CD4-positive, alpha-beta T cell treated with Interleukin-6 for 4 hours (primary cell): ENCODE results near the gene MGAT4C.
"Not testable (repeated sequence)": the region's sequence is repeated elsewhere in the genome, so short reads cannot be mapped to it uniquely, and the experiment has no call there.

ENCODE experiments used
- DNase-seq: peaks from one replicate; pipeline ENCODE4 v3.0.0-alpha.2; 2020; ENCODE audit warnings: mixed read lengths

The MGAT4C gene

DNA sequence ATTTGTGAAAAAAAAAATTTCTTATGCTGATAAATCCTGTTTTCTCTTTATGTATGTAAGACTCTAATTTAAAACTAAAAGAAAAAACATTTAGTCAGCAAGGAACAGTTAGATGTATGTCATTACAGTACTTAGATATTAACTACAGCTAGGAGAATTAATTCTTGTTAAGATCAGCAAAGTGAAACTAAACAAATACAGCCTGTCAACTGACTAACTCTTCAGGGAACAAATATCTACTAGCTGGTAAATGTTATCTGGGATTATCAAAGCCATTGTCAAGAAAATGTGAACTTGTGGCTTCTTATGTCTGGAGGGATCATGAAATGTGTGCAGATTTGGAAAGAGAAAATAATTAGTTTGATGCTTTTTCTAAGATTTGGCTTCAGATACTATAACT is 27.5 kb downstream of the MGAT4C start:
- DNase-seq: no peak

DNA sequence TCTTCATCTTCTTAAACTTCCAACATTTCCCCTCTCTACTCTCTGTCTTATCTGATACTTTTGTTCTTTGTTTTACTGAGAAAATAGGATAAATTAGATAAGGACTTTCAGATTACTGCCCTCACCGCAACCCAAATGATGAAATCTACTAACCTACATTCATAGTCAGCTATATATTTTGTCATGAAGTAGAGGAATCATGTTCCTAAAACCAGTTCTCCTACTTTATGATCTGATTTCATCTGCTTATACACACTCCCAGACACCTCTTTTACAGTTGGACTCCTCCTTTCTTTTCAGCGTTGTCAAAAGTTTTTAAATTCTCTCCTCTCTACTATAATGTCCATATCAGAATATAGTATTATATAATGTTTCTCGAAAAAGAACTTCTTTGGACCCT is 29.7 kb downstream of the MGAT4C start:
- DNase-seq: no peak

DNA sequence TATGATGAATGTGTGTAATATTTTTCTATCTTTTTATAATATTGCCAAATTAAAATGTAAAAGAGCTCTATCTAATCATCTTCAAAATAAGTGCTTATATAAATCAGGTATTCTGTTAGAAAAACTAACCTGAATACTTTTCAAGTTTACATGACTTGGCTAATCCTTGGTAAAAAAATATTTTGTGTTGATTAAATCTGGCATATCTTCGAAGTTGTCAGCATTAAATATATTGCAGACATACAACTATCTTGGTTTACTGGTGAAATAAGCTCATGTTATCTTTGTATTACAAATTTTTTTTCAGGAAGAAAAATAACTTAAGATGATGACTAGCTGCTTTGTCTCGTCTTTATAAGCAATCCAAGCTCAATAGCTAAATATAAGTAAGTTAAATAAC is 39.6 kb downstream of the MGAT4C start:
- DNase-seq: no peak

DNA sequence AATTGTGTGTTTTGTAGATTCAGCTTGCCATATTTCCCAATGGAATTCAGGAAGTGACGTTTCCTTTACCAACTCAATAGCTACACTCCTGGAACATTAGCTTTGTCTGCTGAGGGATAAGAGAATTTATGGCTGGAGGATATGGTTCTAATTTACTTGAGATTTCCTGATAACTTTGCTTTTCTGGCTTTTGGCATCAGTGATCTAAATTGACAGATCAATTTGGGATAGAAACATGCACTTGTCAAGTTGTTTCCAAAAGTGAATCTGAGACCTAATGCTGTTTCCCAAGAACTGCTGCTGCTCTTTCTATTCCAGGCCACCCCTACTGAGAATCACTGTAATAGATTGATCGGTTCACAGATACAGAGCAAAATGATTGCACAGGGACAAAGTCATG is 43.2 kb downstream of the MGAT4C start:
- no peak for DNase-seq

DNA sequence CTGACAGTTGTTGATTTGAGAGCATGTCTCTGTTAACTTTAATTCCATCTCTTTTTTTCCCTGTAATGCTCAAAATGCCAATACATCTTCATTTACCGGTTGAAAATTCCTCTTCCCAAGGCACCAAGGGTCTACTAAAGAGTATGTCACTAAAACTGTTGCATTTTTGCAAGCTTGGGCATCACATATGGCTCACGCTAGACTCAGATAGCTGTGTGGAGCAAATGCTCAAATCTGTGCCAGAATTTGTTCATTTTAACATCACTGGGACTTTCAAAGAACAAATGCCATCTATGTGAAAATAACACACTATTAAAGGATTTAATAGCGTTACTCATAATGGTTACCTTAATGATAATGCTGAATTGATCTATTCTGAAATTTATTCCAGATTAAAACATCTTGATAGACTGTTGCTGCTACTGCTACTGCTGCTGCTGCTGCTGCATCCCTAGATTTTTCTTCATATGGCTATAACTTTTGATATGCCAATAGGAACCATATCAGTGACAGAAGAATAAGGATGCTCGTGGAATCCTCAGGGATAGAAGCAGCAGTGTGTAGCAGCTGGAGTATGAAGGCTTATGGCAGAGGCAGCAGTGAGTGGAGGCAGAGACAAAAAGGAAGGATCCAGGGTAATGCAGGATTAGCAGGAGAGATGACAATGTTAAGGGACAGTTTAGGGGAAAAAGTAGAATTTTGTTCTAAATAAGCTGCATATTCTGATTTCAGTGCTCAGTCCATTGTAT is 57.3 kb downstream of the MGAT4C start:
- no peak for DNase-seq

DNA sequence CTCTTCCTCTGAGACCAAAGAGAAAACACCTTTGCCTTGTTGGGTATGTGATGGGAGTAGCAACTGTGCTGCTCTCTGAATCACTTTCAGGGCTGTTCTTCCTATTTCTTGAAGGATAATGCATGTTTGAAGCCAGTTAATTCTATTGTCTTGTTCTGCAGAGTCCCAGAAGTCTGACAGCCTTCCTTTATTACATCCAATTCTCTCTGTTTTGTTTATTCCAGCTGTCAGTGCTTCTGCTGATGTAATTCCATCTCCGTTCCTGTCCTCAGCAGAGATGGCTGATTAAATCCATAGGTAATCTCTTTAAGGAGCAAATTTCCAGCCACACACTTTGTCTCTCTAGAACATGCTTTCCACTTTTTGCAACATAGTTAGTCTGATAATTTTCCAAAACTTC is 59.7 kb downstream of the MGAT4C start:
- no peak for DNase-seq

DNA sequence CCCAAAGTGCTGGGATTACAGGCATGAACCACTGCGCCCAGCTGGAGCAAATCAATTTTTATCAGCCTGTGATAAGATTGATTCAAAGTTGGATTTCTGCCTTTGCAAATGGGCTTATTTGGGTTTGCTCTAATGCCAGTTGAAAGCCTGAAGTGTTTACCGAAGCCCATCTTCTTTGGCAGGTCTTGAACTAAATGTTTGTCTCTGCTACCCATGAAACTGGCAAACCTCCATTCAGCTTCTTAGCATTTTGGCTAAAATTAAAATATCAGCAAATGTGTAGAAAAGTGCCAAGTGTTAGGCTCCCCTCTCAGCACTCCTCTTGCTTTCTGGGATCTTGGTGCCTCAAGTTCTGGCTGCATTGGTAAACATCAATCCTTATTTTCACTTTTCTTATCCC is 61.5 kb downstream of the MGAT4C start:
- no peak for DNase-seq

DNA sequence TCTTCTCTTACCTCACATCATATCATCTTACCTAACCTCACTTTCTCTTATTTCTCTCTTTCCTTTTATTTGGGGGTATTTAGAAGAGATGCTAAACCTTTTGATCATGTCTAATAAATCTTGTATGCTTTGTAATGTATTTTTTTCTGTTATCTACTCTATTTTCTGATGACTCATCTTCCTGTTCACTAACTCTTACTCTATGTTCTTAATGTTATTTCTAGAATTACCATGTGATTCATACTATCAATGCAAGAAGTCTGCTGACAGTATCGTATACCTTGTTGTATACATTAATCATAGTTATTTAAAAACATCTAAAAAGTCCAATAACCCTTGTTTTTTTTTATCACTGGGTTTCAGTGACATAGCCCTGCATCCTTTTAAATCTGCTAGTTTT is 62.3 kb downstream of the MGAT4C start:
- no peak for DNase-seq

DNA sequence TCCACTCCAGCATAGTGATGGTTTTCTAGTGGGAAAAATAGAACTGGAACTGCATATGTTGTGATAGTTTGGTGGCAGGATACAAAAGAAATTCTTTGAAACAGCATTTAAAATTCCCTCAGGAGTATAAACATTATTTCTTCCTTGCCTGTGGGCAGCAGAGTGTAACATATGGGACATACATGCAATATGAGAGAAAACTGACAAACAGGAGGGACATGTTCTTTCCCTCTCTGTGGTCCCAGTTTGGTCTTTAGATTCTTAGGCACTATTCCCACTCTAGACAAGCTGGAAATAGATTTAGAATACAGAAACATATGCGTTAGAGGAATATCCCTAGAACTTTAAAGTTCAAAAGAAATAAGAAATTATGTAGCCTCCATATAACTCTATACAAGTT is 68.0 kb downstream of the MGAT4C start:
- no peak for DNase-seq

DNA sequence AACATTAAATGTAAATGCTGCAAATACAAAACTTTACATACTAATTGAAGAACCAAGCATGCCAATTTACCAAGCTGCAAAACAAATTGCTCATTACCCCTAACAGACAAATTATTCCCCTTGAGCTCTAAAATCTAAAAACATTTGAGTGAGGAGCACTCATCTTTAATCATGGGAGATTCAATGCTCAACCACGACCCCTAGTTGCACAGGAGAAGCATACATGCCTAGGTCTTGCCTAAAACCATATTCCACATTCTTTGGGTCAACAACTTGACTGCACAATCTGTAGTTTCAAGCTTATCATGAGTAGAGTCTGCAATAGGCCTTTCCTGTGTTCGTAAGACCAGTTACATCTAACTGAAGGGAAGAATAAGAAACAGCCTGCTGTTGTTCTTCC is 69.7 kb downstream of the MGAT4C start:
- no peak for DNase-seq

DNA sequence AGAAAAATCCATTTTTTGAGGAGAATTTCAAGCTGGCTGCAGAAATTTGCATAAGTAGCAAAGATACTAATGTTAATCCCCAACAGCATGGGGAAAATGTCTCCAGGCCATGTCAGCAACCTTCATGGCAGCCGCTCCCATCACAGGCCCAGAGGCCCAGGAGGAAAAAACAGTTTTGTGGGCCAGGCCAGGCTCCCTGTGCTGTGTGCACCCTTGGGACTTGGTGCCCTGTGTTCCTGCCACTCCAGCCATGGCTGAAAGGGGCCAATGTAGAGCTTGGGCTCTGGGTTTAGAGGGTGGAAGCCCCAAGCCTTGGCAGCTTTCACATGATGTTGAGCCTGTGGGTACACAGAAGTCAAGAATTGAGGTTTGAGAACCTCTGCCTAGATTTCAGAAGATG is 76.3 kb downstream of the MGAT4C start:
- DNase-seq: no peak

DNA sequence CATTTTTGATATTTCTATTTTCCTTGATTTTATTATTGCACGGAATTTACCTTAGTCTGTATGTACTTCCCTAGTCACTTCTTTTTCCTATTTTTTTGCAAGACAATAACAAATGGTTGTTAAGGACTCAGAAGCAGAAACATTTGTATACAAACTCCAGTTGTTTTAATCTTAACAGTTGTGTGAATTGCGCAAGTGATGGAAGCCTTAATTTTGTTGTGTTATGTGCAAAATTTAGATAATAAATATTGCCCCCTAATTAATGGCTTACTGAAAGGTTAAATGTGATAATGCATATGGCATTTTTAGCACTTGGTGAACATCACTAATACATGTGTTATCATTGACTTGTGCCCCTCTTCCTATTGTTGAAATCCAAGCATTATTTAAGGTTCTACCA is 82.0 kb downstream of the MGAT4C start:
- no peak for DNase-seq

DNA sequence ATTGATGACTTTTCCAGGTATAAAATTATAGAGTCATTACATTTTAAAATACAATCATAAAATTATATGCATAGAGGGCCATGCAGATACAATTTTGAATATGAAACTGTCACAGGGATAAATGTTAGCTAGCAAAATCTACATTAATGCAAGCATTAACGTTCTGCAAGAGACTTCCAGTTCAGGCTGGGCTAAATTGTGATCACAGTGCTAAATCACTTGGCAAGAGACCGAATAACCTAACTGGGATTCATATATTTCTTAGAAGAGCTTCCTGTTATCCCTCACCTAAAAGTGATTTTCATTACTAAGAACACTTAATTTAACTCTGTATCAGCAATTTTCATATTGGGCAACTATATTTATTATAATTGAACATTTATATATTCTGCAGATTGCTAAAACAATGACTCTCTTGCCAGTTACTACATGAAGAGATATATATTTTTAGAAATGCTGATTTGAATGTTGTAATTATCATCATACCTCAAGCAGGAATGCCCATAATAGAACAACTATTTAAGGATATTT is 83.2 kb downstream of the MGAT4C start:
- no peak for DNase-seq

DNA sequence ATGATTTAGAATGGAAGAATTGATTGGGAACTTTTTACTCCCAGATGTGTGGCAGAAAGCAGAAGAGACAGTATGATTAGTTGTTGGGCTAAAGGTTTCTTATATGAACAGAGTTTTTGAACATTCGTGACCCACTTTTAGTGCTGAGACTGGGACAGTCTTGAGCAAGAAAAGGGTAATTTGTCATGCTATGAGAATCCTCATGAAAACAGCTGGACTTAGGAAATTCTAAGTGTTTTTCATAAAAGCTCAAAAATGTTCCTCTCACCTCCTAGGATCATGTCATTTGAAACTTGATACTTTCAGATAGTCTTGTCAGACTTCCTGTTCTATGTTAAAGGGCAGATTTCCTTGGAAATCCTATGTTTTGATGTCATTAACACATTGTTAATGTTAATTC is 86.1 kb downstream of the MGAT4C start:
- DNase-seq: no peak

DNA sequence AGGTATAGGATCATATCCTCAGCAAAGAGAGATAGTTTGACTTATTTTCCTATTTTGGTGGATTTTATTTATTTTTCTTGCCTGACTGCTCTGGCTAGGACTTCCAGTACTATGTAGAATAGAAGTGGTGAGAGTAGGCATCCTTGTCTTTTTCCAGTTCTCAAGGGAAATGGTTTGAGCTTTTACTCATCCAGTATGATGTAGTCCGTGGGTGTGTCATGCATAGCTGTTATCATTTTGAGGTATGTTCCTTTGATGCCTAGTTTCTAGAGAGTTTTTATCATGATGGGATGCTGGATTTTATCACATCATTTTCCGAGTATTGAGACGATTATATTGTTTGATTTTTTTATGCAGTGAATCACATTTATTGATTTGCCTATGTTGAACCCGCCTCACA is 97.2 kb downstream of the MGAT4C start:
- no peak for DNase-seq

DNA sequence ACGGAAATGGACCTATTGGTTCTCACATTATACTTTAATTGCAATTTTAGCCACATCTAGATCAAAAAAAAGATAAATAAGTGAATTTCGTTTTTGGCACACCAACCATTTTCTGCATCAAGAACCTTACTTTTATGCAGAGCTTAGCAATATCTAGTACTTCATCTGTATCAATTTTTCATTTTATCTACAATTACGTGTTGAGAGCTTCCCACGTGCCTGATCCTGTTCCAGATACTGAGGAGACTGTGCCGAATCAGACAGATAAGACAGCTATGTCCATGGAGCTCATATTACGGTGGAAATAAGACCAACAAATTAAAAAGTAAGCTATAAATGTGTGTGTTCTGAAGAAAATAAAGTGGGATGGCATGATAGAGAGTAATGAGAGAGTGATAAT is 101.6 kb downstream of the MGAT4C start:
- no peak for DNase-seq

DNA sequence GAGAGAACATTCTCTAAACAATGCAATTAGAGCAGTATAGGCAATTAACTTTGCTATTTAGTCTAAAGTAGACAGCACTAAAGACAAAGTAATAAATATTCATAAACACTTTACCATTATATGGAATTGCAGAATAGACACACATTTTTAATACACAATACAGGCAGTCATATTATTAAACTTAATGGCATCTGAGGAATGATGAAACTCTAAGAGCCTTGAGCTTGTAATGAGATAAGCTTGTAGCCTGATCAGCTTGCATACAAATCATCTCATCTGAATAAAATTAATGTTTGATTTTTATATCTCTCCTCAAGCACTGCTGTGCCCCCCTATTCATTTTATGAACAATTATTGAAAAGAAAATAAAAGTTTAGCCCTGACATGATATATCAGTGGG is 107.6 kb downstream of the MGAT4C start:
- no peak for DNase-seq

DNA sequence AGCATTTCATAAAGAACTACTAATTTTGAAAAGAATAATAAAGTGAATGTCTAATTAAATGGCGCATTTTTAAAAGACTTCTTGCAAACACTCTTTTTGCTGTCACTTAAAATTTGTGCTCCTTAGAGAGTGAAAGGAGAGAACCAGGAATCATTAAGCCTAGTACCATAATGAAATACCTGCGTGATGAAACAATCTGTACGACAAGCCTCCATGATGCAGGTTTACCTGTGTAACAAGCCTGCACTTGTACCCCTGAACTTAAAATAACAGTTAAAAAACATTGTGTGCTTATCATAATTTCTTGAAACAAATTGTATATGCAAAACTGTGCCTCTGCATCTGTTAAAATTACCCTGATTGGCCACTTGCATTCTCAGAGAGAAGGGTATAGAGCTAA is 108.1 kb downstream of the MGAT4C start:
- DNase-seq: no peak

DNA sequence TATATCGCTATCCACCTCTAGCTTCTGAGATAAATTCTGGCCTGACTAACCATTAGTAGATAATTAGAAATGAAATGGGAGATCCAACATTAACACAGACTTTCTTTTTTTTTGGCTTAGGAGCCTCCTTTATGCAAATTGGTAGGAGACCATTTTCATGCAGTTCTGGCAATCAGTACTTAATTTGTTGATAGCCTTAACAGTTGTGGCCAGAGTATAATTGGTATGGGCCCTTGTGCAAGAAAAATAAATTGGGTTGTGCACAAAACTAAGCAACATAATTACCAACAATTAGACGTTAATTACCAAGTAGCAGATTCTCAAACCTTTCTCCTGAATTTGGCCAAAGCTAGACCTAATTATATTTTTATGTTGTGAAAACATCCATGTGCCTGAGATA is 111.0 kb downstream of the MGAT4C start:
- no peak for DNase-seq

DNA sequence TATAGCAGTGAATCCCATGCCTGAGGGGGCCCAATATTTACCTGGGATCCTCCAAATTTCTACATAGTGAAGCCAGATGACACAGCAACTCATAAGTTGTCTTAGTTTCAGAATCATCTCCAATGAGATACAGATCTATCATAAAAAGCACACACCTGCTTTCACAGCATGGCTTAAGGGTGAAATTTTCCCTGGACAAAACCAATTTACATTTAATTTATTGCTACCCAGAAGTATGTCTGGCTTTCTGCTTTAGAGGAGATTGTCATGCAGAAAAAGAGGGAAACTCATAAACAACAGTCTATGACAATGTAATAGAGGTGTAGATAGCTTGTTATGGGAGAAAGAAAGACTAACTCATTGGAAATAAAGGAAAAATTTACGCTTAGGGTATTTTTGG is 113.0 kb downstream of the MGAT4C start:
- no peak for DNase-seq

DNA sequence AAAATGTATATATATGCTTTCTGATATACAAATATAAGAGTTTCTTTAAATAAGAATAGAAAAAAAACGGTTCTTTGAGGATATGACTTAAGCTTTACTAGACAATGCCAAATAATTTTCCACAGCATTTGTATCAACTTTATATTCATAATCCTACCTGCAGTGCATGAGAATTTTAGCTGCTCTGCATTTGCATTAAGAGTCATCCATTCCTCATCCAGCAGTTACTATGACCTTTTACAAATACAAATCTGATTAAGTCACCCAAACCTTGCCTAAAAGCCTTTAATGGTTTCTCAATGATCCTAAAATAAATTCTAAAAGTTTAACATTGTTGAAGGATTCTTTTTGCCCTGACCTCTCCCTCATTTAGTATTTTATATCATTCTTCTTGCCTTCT is 116.5 kb downstream of the MGAT4C start:
- no peak for DNase-seq

DNA sequence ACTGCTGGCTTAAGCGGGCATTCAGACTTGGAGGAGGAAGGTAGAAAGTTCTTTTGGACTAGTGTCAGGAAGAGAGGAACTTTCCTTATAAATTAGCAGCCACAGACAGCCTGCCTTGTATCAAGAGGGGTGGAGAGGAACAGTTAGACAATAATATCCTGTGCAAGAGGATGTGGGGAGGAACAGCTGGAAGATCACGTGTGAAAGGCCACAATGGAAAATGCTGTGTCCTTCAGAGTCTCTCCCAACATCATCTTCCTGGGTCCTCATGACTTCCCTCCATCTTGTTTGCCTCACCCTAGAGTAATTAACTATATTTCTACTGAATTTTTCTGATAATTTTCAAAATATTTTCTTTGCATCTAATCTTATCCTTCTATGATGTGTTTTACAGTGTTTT is 117.4 kb downstream of the MGAT4C start:
- DNase-seq: no peak

DNA sequence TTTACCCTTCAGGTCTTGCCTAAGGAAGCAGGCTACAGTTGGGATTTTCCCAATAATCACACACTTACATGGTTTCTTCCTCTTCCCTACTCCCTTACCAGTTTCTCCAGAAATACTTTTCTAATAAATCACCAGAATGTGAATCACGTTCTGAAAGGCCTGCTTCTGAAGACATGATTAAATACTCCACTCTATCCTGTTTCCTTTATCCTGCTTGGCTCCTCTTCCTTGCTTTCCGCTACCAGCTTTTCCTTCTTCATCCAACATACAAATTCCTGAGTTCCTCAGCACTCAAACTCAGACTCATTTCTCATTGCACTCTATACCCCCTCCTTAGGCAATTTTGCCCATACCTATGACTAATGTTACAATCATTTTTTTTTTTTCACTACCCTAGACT is 118.3 kb downstream of the MGAT4C start:
- no peak for DNase-seq

DNA sequence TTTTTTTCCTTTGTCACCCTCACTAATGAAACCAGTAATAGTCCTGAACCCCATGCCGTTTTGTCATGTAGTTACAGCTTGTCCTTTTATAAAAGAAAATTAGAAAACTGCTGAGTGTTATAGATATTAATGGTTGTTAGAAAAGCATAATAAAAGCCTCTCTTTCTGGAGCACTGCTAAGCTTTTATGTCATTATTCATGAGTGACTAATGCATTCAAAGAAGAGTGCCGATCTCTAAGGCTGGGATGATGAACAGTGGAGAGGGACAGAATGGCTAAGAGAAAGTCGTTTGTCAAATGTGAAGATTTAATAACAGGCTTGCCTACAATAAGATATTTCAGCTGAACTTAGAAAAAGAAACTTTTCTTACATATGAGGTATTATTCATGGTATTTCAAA is 121.6 kb downstream of the MGAT4C start:
- DNase-seq: no peak

DNA sequence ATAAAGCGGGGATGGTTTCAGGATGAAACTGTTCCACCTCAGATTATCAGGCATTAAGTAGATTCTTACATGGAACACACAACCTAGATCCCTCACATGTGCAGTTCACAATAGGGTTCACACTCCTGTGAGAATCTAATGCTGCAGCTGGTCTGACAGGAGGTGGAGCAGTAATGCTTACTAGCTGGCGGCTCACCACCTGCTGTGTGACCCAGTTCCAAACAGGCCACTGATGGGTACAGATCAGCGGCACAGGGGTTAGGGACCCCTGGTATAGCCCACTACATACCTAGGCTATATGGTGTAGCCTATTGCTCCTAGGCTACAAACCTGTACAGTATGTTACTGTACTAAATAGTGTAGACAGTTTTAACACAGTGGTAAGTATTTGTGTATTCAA is 129.3 kb downstream of the MGAT4C start:
- DNase-seq: not testable (repeated sequence)
